ENCODE data around the gene RAB30.

RAB30 gene

GRCh38 chr11:83033972-83034672 is 37.6 kb downstream of the RAB30 start:
- CTCF ChIA-PET: interaction anchor here (0.7 to 1.1 kb wide), 2 partner anchors 8 to 130 kb away, joined by 3 read pairs; no protein-coding TSS in a partner anchor
- TF ChIP-seq ZNF623 (tag by site-specific recombination; IDR thresholded peaks at IDR 0.05) (no peak), ZNF324 (tag by site-specific recombination; IDR thresholded peaks at IDR 0.05) (no peak), PRDM2 (tag by site-specific recombination; IDR thresholded peaks at IDR 0.05; ENCODE audit: borderline replicate concordance) (no peak), ZNF341 (tag by site-specific recombination; IDR thresholded peaks at IDR 0.05; ENCODE audit: low read depth) (peak; percentile 87), ZNF423 (tag by site-specific recombination; IDR thresholded peaks at IDR 0.05) (no peak), ZFP41 (tag by site-specific recombination; IDR thresholded peaks at IDR 0.05; ENCODE audit: borderline replicate concordance) (no peak), ZXDB (tag by site-specific recombination; IDR thresholded peaks at IDR 0.05) (no peak), ZBTB26 (tag by site-specific recombination; optimal IDR thresholded peaks at IDR 0.05) (no peak), ZNF830 (tag by site-specific recombination; IDR thresholded peaks at IDR 0.05; ENCODE audit: low read depth) (no peak), TRIM28 (IDR thresholded peaks at IDR 0.05; ENCODE audit: borderline replicate concordance, low read length) (peak; percentile 61; the same call in 1 of the 2 replicates), ZNF221 (tag by site-specific recombination; IDR thresholded peaks at IDR 0.05; ENCODE audit: borderline replicate concordance) (no peak), ZNF677 (tag by site-specific recombination; IDR thresholded peaks at IDR 0.05) (no peak), ZBTB17 (tag by site-specific recombination; IDR thresholded peaks at IDR 0.05) (0 out of 2 replicates have a peak, but pooled peaks have one; percentile 29), KLF8 (tag by site-specific recombination; IDR thresholded peaks at IDR 0.05) (no peak)
- H3K4me1 ChIP-seq (ENCODE audit: control insufficient read depth, insufficient read depth, low read length): peaks cover 12% of the 10 kb centered on the region
- H3K27ac ChIP-seq (ENCODE audit: extremely low read depth, low read depth, low read length): 0 out of 2 replicates have a peak overlapping the region, but pooled peaks have one; percentile 22
- no peak overlapping the region for H3K4me3 ChIP-seq (ENCODE audit: low read depth, low read length)
- H3K9me3 ChIP-seq (ENCODE audit: control insufficient read depth, insufficient read depth, low read depth, low read length): no peaks in the 10 kb centered on the region
- POLR2A ChIA-PET: interaction anchor here (1.2 kb wide), 1 partner anchor 38 kb away, joined by 3 read pairs; the partner anchor contains the start of gene RAB30
- H3K36me3 ChIP-seq (ENCODE audit: control insufficient read depth in 2 of 2, insufficient read depth in 1 of 2, low read length in 2 of 2): no peaks in the 10 kb centered on the region

- Histone ChIP-seq H3K4me1 (ENCODE audit: control insufficient read depth, insufficient read depth, low read length) (peaks cover 12% of the 10 kb centered on the region), H3K36me3 (ENCODE audit: control insufficient read depth in 2 of 2, insufficient read depth in 1 of 2, low read length in 2 of 2) (no peaks in the 10 kb centered on the region), H3K9me3 (ENCODE audit: control insufficient read depth, insufficient read depth, low read depth, low read length) (no peaks in the 10 kb centered on the region), H3K27ac (ENCODE audit: extremely low read depth, low read depth, low read length) (no peak overlapping the region), H3K4me3 (ENCODE audit: low read depth, low read length) (no peak overlapping the region)
- TF ChIP-seq PRDM6 (tag by site-specific recombination; IDR thresholded peaks at IDR 0.05): 0 out of 2 replicates have a peak, but pooled peaks have one; percentile 14
- TF ChIP-seq GLI2 (tag by site-specific recombination; IDR thresholded peaks at IDR 0.05; ENCODE audit: borderline replicate concordance, low read depth): no peak
- TF ChIP-seq ZNF266 (tag by site-specific recombination; IDR thresholded peaks at IDR 0.05; ENCODE audit: low read depth): no peak
- ChIA-PET POLR2A (interaction anchor here (1.2 kb wide), 1 partner anchor 39 kb away, joined by 3 read pairs; the partner anchor contains the start of gene RAB30), CTCF (interaction anchor here (0.6 to 0.8 kb wide), 3 partner anchors 10 to 223 kb away, joined by 3 to 4 read pairs (median 3); no protein-coding TSS in a partner anchor)
These were observed 38.3 kb downstream of the RAB30 start for GRCh38 chr11:83033371-83033770.
